SK-N-SH (cell line): ENCODE data around the gene ANO3. TPM values are rescaled to one million over a fixed set of nuclear protein-coding genes. Genes with fewer than 3 reads are reported as not detected.

Experiments
- CTCF ChIA-PET: fragments of 300-600, 350-600 bp; formaldehyde crosslinking; extraction: SDS; loops from one replicate; lab custom pipeline; 2021; lab: Yijun Ruan, JAX
- POLR2A ChIA-PET: fragments of 350-600 bp; sonication (Branson Sonifier 250); formaldehyde crosslinking; extraction: SDS; loops from one replicate; lab custom pipeline; 2020; ENCODE audit warnings: antibody characterized with exemption, inconsistent platforms; lab: Yijun Ruan, JAX
- DNase-seq: peaks from one replicate; pipeline ENCODE4 v3.0.0; 2012
- H2AFZ ChIP-seq: fragments of 200-600 bp; sonication (generic); 2 replicates; pipeline ENCODE4 v1.8.1; 2016; ENCODE audit warnings: antibody characterized with exemption, mild to moderate bottlenecking, low read depth
- H3F3A ChIP-seq: fragments of 200-600 bp; sonication (generic); replicated peaks from 2 replicates; pipeline ENCODE3; 2016; ENCODE audit warnings: antibody characterized with exemption, mild to moderate bottlenecking; ENCODE audit not compliant: insufficient read depth
- H3K27ac ChIP-seq, 2 experiments: fragments of 200-500 bp in 1 of 2; fragments of 200-600 bp in 1 of 2; sonication (Bioruptor generic) in 1 of 2; sonication (generic), shearing (Covaris generic) in 1 of 2; 2 replicates each; pipeline versions ENCODE4 v1.5.1 to v1.6.1; 2014 to 2016; ENCODE audit warnings: low read depth in 2 of 2, inconsistent platforms in 1 of 2, low read length in 1 of 2, mild to moderate bottlenecking in 1 of 2, mixed read lengths in 1 of 2
- H3K27me3 ChIP-seq: fragments of 200-600 bp; sonication (generic), shearing (Covaris generic); 2 replicates; pipeline ENCODE4 v1.6.1; 2016; ENCODE audit warnings: mixed run types; ENCODE audit not compliant: insufficient read depth
- H3K36me3 ChIP-seq, 2 experiments: fragments of 200-500 bp in 1 of 2; fragments of 200-600 bp in 1 of 2; sonication (Bioruptor generic) in 1 of 2; sonication (generic) in 1 of 2; replicated peaks in 1 of 2; 2 replicates each; pipeline versions ENCODE3 to v1.5.1; 2014 to 2016; ENCODE audit warnings: low read length in 1 of 2, mild to moderate bottlenecking in 1 of 2; ENCODE audit not compliant: insufficient read depth in 2 of 2, control insufficient read depth in 1 of 2
- H3K4me1 ChIP-seq, 2 experiments: fragments of 200-500 bp in 1 of 2; fragments of 200-600 bp in 1 of 2; sonication (Bioruptor generic) in 1 of 2; sonication (generic), shearing (Covaris generic) in 1 of 2; 2 replicates each; pipeline versions ENCODE4 v1.5.1 to v1.6.1; 2014 to 2016; ENCODE audit warnings: low read depth in 1 of 2, low read length in 1 of 2, mixed run types in 1 of 2; ENCODE audit not compliant: insufficient read depth in 2 of 2, control insufficient read depth in 1 of 2
- H3K4me2 ChIP-seq: fragments of 200-600 bp; sonication (generic), shearing (Covaris generic); 2 replicates; pipeline ENCODE4 v1.6.1; 2017; ENCODE audit warnings: mixed run types
- H3K4me3 ChIP-seq, 2 experiments: fragments of 200-500 bp in 1 of 2; fragments of 200-600 bp in 1 of 2; sonication (Bioruptor generic) in 1 of 2; sonication (generic), shearing (Covaris generic) in 1 of 2; 2 replicates each; pipeline versions ENCODE4 v1.5.1 to v1.8.1; 2014 to 2016; ENCODE audit warnings: low read depth in 2 of 2, inconsistent platforms in 1 of 2, low read length in 1 of 2, mild to moderate bottlenecking in 1 of 2, mixed read lengths in 1 of 2, moderate library complexity in 1 of 2
- H3K79me2 ChIP-seq: fragments of 200-600 bp; sonication (generic); 2 replicates; pipeline ENCODE4 v1.8.1; 2017; ENCODE audit warnings: mild to moderate bottlenecking; ENCODE audit not compliant: insufficient read depth
- H3K9ac ChIP-seq: fragments of 200-600 bp; sonication (generic); 2 replicates; pipeline ENCODE4 v1.6.1; 2017; ENCODE audit warnings: mixed run types
- H3K9me2 ChIP-seq: fragments of 200-600 bp; sonication (generic); 2 replicates; pipeline ENCODE4 v1.6.1; 2017; ENCODE audit warnings: mixed run types
- H3K9me3 ChIP-seq: fragments of 200-600 bp; sonication (generic); 2 replicates; pipeline ENCODE4 v1.6.1; 2017; ENCODE audit warnings: mixed run types, mild to moderate bottlenecking, moderate library complexity
- H4K20me1 ChIP-seq: fragments of 200-600 bp; sonication (generic); 2 replicates; pipeline ENCODE4 v1.6.1; 2017; ENCODE audit warnings: mild to moderate bottlenecking, mixed run types; ENCODE audit not compliant: insufficient read depth
- CHD2 ChIP-seq: fragments of 150-350 bp; IDR thresholded peaks from 2 replicates; pipeline ENCODE4 v1.6.1; 2018; ENCODE audit warnings: low read length; ENCODE audit not compliant: partially characterized antibody
- ELF1 ChIP-seq: IDR thresholded peaks from 2 replicates; pipeline ENCODE4 v1.4.0; 2012
- EP300 ChIP-seq, 2 experiments: IDR thresholded peaks; 2 replicates each; pipeline versions ENCODE4 v1.4.0 to v1.6.1; 2012; ENCODE audit warnings: borderline replicate concordance in 1 of 2, low read depth in 1 of 2, low read length in 1 of 2
- FOXJ3 ChIP-seq: sonication (generic); formaldehyde crosslinking; IDR thresholded peaks from 2 replicates; pipeline ENCODE4 v1.5.1; 2020; ENCODE audit warnings: mild to moderate bottlenecking, missing genetic modification reagents
- GABPA ChIP-seq: IDR thresholded peaks from 2 replicates; pipeline ENCODE4 v1.4.0; 2012; ENCODE audit warnings: low read depth, mild to moderate bottlenecking
- GATA2 ChIP-seq: sonication (generic); formaldehyde crosslinking; IDR thresholded peaks from 2 replicates; pipeline ENCODE4 v1.5.0; 2020; ENCODE audit warnings: mild to moderate bottlenecking, missing genetic modification reagents
- IRF3 ChIP-seq: fragments of 150-350 bp; IDR thresholded peaks from 2 replicates; pipeline ENCODE4 v1.6.1; 2016; ENCODE audit warnings: mild to moderate bottlenecking, low read depth, low read length
- NFIC ChIP-seq: IDR thresholded peaks from 2 replicates; pipeline ENCODE4 v1.4.0; 2012; ENCODE audit warnings: borderline replicate concordance
- POLR2AphosphoS5 ChIP-seq: IDR thresholded peaks from 2 replicates; pipeline ENCODE4 v1.6.1; 2012; ENCODE audit warnings: low read depth, low read length
- RCOR1 ChIP-seq: fragments of 150-350 bp; IDR thresholded peaks from 2 replicates; pipeline ENCODE4 v1.6.1; 2017; ENCODE audit warnings: antibody characterized with exemption, low read length
- REST ChIP-seq: IDR thresholded peaks from 2 replicates; pipeline ENCODE4 v1.6.1; 2012; ENCODE audit warnings: mild to moderate bottlenecking, low read depth, low read length, moderate library complexity
- RFX5 ChIP-seq: IDR thresholded peaks from 2 replicates; pipeline ENCODE4 v1.6.1; 2012; ENCODE audit warnings: mild to moderate bottlenecking, improper control_type of control experiment, low read length
- RXRA ChIP-seq: IDR thresholded peaks from 2 replicates; pipeline ENCODE4 v1.4.0; 2012; ENCODE audit warnings: low read depth, mild to moderate bottlenecking, borderline replicate concordance
- SIN3A ChIP-seq: IDR thresholded peaks from 2 replicates; pipeline ENCODE4 v1.6.1; 2012; ENCODE audit warnings: low read depth, mild to moderate bottlenecking, low read length, moderate library complexity, borderline replicate concordance
- SMC3 ChIP-seq: IDR thresholded peaks from 2 replicates; pipeline ENCODE4 v1.6.1; 2012; ENCODE audit warnings: low read depth, low read length, improper control_type of control experiment
- TCF12 ChIP-seq: IDR thresholded peaks from 2 replicates; pipeline ENCODE4 v1.4.0; 2012
- TEAD4 ChIP-seq: IDR thresholded peaks from 2 replicates; pipeline ENCODE4 v1.4.0; 2012; ENCODE audit warnings: mild to moderate bottlenecking, borderline replicate concordance; ENCODE audit not compliant: insufficient read depth
- USF2 ChIP-seq: fragments of 150-350 bp; IDR thresholded peaks from 2 replicates; pipeline ENCODE4 v1.6.1; 2017; ENCODE audit warnings: antibody characterized with exemption, low read length, low read depth, borderline replicate concordance
- YY1 ChIP-seq: IDR thresholded peaks from 2 replicates; pipeline ENCODE4 v1.4.0; 2012; ENCODE audit warnings: low read depth, mild to moderate bottlenecking
- ZBTB33 ChIP-seq: IDR thresholded peaks from 2 replicates; pipeline ENCODE4 v1.4.0; 2012; ENCODE audit warnings: low read depth, borderline replicate concordance
- WGBS: methylation state at CpG from one replicate; pipeline ENCODE4 v1.1.6; 2017; ENCODE audit warnings: low lambda C conversion rate; 5-methylcytosine and 5-hydroxymethylcytosine counted together
- polyA plus RNA-seq, 3 experiments: library from polyadenylated mRNA; depleted of rRNA; stranded (reverse); fragments of >200 nt; gene quantifications; 2 replicates each; pipeline ENCODE4 v1.2.3, GENCODE V29; 2012

Gene ANO3
- polyA plus RNA-seq, 1 of the 3 experiments (the other 2 are of a cell fraction): 0.13 TPM

GRCh38 chr11:26687351-26687750, 355.4 kb downstream of the ANO3 start:
- Histone ChIP-seq H3K4me1 (no peaks in the 10 kb centered on the region), H2AFZ (no peak overlapping the region), H3K79me2 (no peaks in the 10 kb centered on the region), H3K4me3 (no peak overlapping the region), H3F3A (no peaks in the 10 kb centered on the region), H3K9me3 (no peaks in the 10 kb centered on the region), H3K36me3 (no peaks in the 10 kb centered on the region), H3K4me2 (no peak overlapping the region), H3K27ac (no peak overlapping the region), H3K27me3 (no peaks in the 10 kb centered on the region), H3K9me2 (no peaks in the 10 kb centered on the region), H3K9ac (no peak overlapping the region), H4K20me1 (no peaks in the 10 kb centered on the region)
- DNase-seq: no peak
- ChIA-PET CTCF (interaction anchor here (0.7 kb wide), 1 partner anchor 66 kb away, joined by 3 read pairs; no protein-coding TSS in a partner anchor), POLR2A (no interaction called here)
- 38% methylated on average over 1 of the region's 1 CpG for WGBS
- TF ChIP-seq TCF12 (no peak), ELF1 (no peak), FOXJ3 (CRISPR knock-in tag) (no peak), RXRA (no peak), EP300 (IDR thresholded peaks at IDR 0.05; ENCODE audit: borderline replicate concordance in 1 of 2, low read depth in 1 of 2, low read length in 1 of 2) (no peak), SMC3 (no peak), REST (no peak), YY1 (no peak), NFIC (no peak), ZBTB33 (no peak), POLR2AphosphoS5 (no peak), RCOR1 (no peak)
- TF ChIP-seq, all 33 proteins: peak for 0

- H3K4me1 ChIP-seq: no peaks in the 10 kb centered on the region
- no peaks in the 10 kb centered on the region for H3F3A ChIP-seq
- H3K9me3 ChIP-seq: no peaks in the 10 kb centered on the region
- H3K27ac ChIP-seq: no peak overlapping the region
- H3K4me2 ChIP-seq: no peak overlapping the region
- H3K9ac ChIP-seq: no peak overlapping the region
- no peaks in the 10 kb centered on the region for H4K20me1 ChIP-seq
- H3K9me2 ChIP-seq: no peaks in the 10 kb centered on the region
- CTCF ChIA-PET: interaction anchor here (0.8 kb wide), 1 partner anchor 62 kb away, joined by 4 read pairs; no protein-coding TSS in a partner anchor
- DNase-seq: no peak
- TF ChIP-seq RFX5 (no peak), IRF3 (no peak), TEAD4 (no peak), GATA2 (CRISPR knock-in tag) (no peak), GABPA (no peak), YY1 (no peak), CHD2 (no peak), SIN3A (no peak), USF2 (no peak), NFIC (no peak)
- POLR2A ChIA-PET: no interaction called here
- H3K36me3 ChIP-seq: no peaks in the 10 kb centered on the region
- WGBS: 67% methylated on average over 4 of the region's 4 CpGs
- H2AFZ ChIP-seq: no peak overlapping the region
- H3K79me2 ChIP-seq: no peaks in the 10 kb centered on the region
- no peaks in the 10 kb centered on the region for H3K27me3 ChIP-seq
- H3K4me3 ChIP-seq: no peak overlapping the region
Observed at GRCh38 chr11:26688701-26689100, 356.8 kb downstream of the ANO3 start.
